ENCODE results near the gene OPCML.

OPCML gene

DNA sequence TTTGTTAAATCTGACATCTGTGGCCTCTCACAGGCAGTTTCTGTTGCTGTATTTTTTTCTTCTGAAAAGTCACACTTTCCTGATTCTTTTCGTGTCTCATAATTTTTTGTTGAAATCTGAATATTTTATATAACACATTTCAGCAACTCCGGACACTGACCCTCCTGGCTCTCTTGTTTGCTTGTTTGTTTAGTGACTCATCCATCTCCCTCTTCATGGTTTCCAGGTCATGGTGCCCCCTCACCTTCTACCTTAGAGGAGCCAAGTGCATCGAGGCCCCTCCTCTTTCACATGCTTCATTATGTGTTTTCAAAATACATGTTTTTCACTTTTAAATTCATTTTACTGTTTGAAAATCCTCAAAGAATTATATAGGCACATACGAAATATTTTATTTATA, 562.4 kb downstream of the OPCML start:
- no peak for DNase-seq

DNA sequence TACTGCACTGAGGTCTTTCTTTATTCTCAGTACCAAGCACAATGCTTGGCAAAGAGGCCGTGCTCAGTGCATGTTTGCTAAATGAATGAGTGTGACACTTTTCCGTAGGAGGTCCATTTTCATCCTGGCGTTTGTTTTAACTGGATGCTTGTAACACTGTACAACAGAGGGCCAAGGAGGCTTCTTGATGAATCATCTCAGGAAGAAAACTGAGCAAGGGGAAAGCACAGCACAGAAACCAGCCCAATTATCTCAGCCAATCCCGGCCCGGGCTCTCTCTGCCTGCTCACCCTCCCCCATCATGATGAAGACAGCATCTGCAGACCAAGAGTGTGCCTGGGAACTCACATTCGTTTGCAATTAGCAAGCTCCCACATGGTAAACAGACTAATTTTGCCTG, 570.3 kb downstream of the OPCML start:
- DNase-seq = no peak

DNA sequence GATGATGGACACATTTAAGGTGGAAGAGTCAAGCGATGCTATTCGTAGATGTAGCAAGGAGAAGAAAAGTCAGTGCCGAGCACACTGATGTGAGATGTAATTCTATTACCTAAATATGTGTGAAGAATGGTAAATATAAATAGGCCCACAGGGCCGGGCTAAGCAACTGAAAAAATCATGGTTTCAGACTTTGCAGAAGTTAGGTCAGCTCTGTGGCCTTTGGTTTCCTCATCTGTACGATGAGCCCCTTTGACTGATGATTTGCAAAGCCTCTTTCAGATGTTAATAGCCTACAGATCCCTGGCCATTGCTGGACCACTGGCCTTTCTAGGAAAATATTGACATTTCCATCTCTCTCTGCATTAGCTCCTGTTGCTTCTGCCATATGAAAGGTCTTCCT, 570.8 kb downstream of the OPCML start:
- no peak for DNase-seq

DNA sequence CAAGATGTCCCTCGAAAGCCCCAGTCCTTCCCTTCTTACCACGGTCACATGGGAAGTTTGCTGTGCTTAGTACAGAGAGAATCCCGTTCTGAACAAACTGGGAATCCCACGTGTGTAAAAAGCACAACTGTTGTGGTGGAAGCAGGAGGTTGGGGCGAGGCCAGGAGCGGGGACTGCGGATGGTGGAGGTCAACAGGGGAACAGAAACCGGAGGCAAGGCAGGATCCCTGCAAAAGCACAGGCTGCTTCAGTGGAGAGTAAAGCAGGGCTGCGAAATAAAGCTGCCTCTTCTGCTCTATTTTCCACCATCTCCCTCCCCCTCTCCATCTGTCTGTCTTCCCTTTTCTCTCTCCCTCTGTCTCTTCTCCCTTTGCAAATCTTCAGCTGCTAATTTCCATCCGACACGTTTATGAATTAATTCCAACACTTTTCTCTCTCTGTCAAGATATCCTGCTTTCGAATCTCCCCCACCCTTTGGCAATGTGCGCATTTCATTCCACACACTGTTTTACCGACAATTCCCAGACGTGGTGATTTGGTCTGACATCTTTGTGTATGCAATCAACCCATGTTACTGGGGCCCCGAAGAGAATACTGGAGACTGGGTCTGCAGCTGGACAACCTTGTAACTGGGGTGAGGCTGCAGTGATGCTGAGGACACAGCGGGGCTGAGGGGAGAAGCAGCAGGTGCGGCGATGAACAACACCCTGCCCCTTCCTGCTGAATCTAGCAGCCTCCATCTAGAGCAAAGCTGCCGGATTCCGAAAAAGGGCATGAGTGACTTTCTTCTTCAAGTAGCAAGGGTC, 571.8 kb downstream of the OPCML start:
- no peak for DNase-seq

DNA sequence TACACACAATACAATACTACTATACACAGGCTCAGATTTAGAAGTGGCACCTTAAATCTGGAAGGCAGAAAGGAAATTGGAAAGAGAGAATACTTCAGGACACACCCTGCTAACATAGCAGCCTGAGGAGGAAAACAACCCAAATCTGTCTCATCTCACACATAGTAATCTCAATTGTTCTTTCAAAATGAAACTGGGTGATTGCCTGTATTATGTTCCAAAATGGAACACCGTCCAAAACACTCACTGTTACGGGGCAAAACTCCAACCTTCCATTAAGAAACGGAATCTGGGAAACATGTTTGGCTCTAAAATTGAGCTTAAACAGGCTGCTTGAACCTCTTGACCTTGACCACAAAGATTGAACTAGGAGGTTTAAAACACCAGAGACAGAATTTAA, 572.6 kb downstream of the OPCML start:
- DNase-seq = no peak

DNA sequence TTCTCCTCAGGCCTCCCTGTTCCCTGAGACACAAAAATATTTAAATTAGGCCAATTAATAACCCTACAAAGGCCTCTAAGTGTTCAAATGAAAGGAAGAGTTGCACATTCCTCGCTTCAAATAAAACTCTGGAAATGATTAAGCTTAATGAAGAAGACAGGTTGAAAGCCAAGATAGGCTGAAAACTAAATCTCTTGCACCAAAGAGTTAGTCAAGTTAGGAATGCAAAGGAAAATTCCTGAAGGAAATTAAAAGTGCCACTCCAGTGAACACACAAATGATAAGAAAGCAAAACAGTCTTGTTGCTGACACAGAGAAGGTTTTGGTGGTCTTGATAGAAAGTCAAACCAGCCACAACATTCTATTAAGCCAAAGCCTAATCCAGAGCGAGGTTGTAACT, 574.4 kb downstream of the OPCML start:
- DNase-seq = no peak

DNA sequence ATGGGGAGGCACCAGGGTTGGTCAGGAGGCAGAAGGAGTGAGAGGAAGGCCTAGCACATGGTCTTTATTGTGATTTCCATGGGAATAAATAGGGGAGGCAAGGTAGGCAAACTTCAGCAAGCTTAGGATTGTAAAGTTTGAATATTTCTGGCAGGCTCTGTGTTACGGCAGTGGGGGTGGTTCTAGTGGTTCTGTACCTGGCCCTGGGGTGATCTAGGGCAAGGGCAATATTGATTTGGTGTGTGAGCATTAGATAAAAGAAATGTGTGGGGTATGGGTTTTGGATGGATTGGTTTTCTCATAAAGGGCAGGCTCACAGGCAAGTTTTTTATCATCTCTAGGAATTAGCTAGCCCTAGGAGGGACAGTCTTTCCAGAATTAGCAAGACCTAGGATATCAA, 584.0 kb downstream of the OPCML start:
- no peak for DNase-seq

DNA sequence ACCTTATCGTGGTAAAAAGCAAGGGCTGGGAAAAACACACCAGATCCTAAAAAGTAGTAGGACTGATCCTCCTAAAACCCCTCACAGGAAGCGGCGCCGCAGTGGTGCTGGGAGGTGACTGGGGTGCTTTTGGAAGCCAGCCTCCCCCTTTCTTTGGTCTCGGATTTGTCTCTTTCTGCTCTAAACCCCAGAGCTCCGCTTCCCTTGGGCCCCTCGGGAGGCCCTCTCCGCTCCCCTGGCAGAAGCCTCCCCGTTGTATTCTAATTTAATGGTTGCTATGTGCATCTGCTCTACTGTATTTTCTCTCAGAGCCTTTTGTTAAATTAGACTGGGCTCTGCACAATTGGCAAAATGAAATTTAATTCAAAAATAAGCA, 587.7 kb downstream of the OPCML start:
- no peak for DNase-seq

DNA sequence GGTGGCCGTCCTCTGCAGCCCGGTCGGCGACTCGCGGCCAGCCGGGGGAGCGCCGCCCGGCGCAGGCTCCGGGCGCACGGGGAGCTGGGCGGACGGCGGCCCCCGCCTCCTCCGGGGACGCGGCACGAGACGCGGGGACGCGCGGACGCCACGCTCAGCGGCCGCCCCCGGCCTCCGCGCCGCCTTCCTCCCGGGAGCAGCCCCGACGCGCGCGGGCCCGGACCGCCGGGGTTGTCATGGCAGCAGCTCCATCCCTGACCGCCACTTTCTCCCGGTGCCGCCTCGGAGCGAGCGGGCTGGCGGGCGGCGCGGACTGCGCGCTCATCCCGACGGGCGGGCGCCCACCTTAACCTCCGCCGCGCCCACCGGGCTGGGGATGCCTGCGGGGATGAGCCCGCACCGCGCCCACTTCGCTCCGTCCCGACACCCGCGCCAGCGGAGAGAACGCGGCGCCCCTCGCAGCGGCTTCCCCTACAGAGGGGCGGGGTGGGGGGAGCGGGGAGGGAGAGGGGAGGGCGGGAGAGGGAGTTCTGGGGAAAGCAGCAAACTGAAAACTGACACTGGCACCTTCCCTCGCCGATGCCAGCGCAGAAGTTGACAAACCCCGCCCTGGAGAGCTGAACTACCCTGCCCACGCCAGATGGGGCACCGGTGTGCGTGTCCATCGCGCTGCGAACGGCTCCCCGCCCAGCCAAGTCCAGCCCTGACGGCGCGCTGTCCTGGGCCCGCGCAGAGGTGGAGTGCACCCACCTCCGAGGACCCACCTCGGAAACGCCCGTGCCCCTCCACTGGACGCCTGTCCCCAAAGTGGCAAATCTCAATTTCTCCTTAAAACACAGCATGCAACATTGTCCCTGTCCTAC, 588.4 kb downstream of the OPCML start:
- peak; percentile 11 for DNase-seq

DNA sequence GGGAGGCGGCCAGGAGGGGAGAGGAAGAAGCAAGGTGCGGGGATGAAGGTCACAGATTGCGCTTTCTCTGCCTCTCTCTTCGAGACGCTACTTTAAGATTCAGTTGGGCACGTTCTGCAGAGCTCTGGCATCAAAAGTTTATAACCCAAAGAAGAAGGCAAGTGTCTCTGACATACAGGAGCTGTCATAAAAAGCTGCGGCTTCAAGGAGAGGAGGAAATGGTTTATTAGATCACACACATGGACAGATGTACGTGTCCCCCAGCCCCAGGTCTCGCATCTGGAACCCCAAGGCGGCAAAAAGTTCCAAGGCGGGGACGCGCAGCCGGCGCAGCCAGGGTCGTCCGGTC, 589.0 kb downstream of the OPCML start:
- no peak for DNase-seq

DNA sequence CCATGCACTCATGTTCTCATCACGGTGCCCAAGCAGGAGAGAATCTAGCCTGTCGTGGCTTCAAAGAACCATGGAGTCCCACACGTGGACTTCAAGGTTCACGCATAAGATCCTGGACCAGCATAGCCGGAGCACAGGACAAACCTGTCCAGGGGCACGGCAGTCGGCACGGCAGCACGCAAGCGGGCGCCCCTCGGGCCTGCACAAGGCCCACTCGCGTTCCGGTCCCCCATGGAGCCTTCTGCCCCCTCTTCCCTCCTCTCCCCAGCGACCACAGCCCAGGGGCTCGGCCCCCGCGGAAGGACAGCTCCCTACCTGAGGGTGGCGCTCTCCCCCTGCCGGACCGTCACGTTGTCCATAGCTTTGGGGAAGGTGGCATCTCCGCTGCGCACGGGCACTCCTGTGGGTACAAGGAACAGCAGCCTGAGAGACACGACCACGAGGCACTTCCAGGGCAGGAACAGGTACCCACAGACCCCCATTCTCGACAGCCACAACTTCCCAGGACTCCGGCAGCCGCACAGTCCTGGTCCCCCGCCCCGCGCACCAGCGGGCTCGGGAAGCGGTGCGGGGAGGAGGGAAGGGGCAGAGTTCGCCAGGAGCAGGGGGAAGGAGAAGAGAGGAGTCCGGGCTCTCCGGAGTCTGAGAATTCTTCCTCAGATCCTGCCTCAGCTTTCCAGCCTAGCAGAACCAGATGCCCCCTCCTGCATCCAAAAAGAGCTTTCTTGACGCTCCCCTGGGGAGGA, 589.5 kb downstream of the OPCML start:
- no peak for DNase-seq

DNA sequence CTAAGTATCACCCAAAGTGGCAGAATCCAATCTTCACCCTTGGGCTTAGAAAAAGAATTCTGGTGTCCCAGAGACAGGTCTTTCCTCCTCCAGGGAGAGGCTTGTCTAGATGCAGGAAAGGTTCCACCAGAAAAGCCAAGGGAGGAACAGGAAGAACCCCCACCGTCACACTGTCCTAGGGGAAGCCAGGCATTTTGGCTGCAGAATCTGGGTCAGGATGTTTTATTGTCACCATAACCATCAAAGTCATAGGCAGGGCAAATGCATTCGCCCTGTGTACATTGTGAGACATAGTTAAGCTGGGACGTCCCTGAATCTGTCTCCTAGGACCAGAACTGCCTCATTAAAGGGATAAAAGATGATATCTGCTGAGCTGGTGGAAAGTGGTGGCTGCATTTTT, 590.5 kb downstream of the OPCML start:
- no peak for DNase-seq

DNA sequence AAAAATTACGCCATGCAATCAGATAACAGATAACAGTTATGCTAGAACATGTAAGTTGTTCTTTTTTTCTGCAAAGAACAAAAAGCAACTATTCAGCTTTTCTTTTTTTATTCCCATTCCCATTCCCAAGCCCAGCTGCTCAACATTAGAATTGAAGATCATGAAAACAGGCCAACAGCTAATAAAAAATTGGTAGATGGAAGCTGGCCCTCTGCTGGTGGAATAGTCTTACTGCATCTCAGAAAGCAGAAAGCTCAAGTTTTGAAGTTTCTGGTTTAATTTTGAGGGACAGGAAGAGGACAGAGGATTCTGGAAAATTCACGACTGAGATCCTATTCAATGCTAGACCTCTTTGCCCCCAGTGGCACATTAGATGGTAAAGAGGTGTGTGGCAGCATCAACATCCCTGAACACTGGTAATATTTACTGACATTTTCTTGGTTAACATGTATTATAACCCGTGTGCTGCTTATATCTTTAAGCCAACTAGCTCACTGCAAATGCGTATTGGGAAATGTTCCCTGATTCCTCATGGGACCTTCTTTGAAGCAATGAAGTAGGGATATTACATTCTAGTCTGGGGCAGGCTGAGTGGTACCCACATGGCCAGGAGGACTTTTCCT, 591.2 kb downstream of the OPCML start:
- DNase-seq = no peak

DNA sequence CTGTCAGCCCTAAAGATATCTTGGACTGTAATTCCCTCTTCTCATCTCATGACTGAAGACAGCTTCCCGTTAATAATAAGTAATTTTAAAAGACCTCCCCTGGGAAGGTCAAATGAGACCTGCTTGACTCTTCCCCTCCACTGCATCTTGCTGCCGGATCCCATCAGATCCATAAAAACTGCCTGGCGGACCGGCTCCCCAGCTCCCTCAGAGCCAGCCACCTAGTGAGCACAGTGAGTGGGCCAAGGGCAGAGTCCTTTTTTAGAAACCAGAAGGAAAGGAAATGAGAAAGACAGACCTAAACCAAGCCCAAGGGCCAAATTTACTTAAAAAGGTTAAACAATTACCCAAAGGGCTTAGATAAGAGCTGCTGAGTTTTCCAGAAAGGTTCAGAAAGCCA, 595.3 kb downstream of the OPCML start:
- DNase-seq = no peak

DNA sequence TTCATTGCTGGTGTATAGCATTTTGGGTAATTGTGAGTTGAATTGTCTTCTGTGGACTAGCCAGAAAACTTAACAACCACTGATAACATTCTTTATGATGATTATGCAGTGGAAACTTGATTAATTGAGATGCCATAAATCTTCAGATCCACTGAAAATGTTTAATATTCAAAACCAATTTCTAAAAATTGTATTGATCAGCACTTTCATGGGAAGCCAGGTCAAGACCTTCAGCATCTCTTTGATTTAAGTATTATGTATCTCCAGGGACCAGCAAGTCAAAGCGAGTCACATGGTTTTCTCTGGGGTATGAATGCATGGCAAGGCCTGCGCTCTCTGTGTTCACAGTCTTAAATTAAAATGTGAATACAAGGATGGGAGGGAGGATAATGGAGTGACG, 596.9 kb downstream of the OPCML start:
- DNase-seq = no peak

DNA sequence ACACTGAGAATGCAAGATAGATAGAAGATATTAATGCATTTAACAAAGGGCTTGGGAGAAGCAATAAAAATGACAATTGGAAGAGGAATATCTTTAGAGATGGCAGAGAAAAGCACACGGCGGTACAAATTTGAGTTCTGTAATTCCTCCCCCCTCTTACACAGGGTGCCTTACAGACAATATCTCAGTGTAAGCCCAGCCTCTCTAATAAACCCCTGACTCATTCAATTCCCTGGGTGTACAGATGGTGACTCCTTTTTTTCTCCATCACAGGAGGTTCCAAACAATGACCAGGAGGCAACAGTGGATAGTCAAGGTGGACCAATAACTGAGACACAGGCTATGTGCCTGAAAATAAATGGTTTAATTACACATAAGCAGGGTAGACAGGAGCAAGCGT, 598.6 kb downstream of the OPCML start:
- DNase-seq = no peak

DNA sequence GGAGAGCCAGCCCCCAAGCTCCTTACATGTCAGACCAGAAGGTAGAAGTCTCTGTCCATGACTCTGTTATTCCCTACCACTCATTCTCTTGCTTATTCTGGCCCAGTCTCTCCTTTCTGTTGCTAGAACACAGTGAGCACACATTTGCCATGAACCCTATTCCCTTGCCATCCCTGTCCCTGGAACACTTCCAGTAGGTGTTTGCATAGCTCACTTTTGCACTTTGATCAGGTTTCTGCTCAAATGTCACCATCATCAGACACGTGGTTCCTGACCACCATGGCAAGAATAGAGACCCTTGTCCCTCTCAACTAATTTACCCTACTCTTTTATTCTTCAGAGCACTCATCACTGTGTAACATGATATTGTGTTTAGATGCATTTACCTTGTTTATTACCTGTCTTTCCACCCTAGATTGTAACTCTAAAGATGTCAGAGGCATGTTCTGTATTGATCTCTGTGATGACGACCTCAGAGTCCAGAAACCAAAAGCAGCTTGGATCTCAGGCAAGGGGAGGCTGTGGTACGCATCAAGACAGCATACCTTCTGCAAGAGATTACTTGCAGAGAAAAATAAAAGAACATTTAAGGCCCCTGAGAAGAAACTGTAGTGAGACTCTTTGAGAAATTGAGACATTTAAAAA, 606.4 kb downstream of the OPCML start:
- DNase-seq = no peak

DNA sequence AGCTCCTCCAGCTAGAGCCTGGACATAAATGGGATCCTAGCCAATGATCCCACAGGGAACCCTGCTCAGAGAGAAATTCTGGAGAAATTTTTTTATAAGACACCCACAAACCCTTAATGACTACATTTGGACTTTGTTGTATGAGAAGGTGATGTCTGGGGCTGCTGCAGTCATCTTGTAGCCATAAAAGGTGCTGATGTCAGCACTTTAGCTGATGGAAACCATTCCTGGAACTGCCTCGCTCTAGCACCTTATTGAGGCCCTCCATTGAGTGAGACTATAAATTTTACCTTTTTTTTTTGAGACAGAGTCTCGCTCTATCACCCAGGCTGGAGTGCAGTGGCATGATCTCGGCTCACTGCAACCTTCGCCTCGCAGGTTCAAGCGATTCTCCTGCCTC, 610.7 kb downstream of the OPCML start:
- no peak for DNase-seq

DNA sequence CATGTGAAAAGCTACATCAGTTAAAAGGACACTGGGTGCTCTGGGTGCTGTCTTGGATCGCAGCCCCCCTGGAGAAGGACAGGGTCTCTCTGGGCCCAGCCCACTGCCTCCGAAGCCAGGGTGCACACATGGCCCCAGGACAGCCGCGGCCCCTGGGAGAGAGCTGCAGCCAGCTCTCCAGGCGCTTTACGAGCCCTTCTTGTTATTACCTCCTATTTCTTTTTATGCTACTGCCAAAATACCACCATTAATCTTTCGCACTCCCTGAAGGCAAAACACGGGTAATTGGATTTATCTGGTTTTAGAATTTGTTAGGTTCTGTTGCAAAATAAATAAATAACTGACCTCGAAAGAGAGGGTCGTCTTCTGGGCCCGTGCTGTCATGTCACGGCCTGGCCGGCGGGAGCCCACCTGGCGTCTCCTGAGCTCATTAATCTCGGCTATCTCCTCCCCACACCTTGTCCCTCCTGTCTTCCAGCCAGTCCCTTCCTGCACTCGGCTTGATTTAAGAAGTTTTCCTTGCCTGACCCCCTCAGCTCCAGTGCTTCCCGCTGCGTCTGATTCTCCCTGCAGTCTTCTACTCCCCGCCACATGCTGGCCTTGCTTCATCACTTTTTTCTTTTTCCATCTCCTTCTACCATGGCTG, 611.7 kb downstream of the OPCML start:
- no peak for DNase-seq

DNA sequence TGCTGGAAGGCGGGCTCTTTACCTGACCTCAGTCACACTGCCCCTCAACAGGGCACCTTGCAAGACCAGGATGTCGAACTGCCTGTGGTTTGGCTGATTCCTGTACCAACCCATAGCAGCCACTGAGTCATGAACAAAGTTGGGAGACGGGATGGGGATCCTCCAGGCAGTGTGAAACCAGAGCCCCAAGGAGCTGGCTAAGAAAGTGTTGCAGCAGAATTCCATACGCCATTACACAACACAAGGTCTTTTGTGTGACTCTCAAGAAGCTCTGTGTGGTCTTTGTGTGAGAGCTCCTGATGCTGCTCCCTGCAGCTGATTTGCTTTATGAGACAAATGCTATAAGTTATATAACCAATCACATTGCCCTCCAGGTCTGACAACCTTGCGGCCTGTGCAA, 617.7 kb downstream of the OPCML start:
- DNase-seq = no peak

DNA sequence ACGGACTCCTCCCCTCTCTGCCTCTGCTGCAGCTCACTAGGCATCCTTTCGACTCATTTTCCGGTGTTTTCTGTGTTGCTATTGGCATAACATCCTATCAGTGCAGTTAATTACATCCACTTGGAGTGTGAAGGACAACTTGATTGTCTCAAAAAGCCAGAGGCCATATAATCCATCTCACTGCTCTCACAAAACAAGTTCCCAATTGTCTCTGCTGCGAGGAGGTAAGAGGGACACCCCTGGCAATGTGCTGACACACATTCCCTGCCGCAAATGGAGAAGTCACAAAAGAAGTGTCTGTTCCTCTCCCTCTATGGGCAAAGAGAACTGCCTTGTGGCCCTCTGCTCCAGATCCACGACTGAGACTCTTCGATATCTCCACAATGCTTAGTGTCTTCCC, 618.4 kb downstream of the OPCML start:
- DNase-seq = no peak

DNA sequence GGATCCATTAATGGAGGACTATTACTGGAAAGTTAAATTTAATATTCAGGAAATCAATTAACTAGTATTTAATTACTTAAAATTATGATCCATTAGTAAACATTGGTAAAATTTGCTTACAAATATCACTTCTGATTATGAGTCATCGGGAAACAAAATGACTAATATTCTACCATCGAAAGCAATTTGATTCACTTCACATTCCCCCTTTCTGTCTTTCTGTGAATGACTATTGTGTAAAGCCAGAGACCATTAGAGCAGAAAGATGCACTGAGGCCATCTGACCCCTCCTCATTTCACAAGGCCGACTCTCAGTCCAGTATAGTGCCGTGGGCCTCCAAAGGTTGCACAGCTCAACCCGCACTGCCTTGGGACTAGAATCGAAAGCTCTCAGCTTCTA, 619.0 kb downstream of the OPCML start:
- DNase-seq = no peak
